ENCODE measurements around the gene PATJ.

GRCh38 chr1:61873994-61874393, 131.7 kb downstream of the PATJ start:
- TF ChIP-seq CTCF (IDR thresholded peaks at IDR 0.05) = no peak
- TF ChIP-seq POLR2A (IDR thresholded peaks at IDR 0.05) = no peak
- TF ChIP-seq EP300 (IDR thresholded peaks at IDR 0.05) = no peak
- no peak for TF ChIP-seq POLR2AphosphoS5 (IDR thresholded peaks at IDR 0.05)
